IPS-NIHi11 (cell line): ENCODE data around the gene SH3RF3.
A peak's percentile ranks its signal among the peaks of the same experiment; 100 is the strongest.

Source experiments
- DNase-seq: peaks from one replicate; pipeline ENCODE4 v3.0.0; 2012; ENCODE audit warnings: mixed read lengths, low spot score

The SH3RF3 gene

GRCh38 chr2:109264595-109265328, 135.8 kb downstream of the SH3RF3 start:
- no peak for DNase-seq

- DNase-seq = no peak
Measured at GRCh38 chr2:109265369-109265768, 136.4 kb downstream of the SH3RF3 start.

- no peak for DNase-seq
Measured at GRCh38 chr2:109265953-109266352, 136.9 kb downstream of the SH3RF3 start.

GRCh38 chr2:109266496-109266895, 137.5 kb downstream of the SH3RF3 start:
- DNase-seq = no peak

- DNase-seq = peak; percentile 31
Measured at GRCh38 chr2:109266998-109267854, 138.2 kb downstream of the SH3RF3 start.

GRCh38 chr2:109268916-109269315, 139.9 kb downstream of the SH3RF3 start:
- no peak for DNase-seq

GRCh38 chr2:109269706-109270504, 140.9 kb downstream of the SH3RF3 start:
- DNase-seq = no peak

- DNase-seq = no peak
Measured at GRCh38 chr2:109270505-109271312, 141.7 kb downstream of the SH3RF3 start.

GRCh38 chr2:109271920-109272319, 142.9 kb downstream of the SH3RF3 start:
- no peak for DNase-seq

- DNase-seq = no peak
Measured at GRCh38 chr2:109272461-109272860, 143.5 kb downstream of the SH3RF3 start.

GRCh38 chr2:109275120-109276012, 146.4 kb downstream of the SH3RF3 start:
- DNase-seq = no peak

GRCh38 chr2:109277406-109277805, 148.4 kb downstream of the SH3RF3 start:
- DNase-seq = no peak

GRCh38 chr2:109279243-109279860, 150.3 kb downstream of the SH3RF3 start:
- DNase-seq = no peak

- no peak for DNase-seq
Measured at GRCh38 chr2:109280804-109281203, 151.8 kb downstream of the SH3RF3 start.

- no peak for DNase-seq
Measured at GRCh38 chr2:109282360-109282759, 153.4 kb downstream of the SH3RF3 start.

- no peak for DNase-seq
Measured at GRCh38 chr2:109282865-109283264, 153.9 kb downstream of the SH3RF3 start.

- no peak for DNase-seq
Measured at GRCh38 chr2:109284826-109285225, 155.8 kb downstream of the SH3RF3 start.

- no peak for DNase-seq
Measured at GRCh38 chr2:109285244-109285651, 156.2 kb downstream of the SH3RF3 start.

- DNase-seq = no peak
Measured at GRCh38 chr2:109287413-109287812, 158.4 kb downstream of the SH3RF3 start.

GRCh38 chr2:109287838-109288237, 158.8 kb downstream of the SH3RF3 start:
- DNase-seq = no peak
